K562 treated with DMSO at 1 percent for 24 hours (cell line): ENCODE results near the gene TTC17. TPM values are rescaled to one million over a fixed set of nuclear protein-coding genes. Genes with fewer than 3 reads are reported as not detected.

Experiments used
- total RNA-seq: library from RNA; unstranded; fragments of 300-600 nt; gene quantifications from 2 replicates; pipeline ENCODE4 v1.2.3, GENCODE V29; 2022; ENCODE audit warnings: low read depth; ENCODE audit not compliant: insufficient read depth

Gene TTC17, protein sequence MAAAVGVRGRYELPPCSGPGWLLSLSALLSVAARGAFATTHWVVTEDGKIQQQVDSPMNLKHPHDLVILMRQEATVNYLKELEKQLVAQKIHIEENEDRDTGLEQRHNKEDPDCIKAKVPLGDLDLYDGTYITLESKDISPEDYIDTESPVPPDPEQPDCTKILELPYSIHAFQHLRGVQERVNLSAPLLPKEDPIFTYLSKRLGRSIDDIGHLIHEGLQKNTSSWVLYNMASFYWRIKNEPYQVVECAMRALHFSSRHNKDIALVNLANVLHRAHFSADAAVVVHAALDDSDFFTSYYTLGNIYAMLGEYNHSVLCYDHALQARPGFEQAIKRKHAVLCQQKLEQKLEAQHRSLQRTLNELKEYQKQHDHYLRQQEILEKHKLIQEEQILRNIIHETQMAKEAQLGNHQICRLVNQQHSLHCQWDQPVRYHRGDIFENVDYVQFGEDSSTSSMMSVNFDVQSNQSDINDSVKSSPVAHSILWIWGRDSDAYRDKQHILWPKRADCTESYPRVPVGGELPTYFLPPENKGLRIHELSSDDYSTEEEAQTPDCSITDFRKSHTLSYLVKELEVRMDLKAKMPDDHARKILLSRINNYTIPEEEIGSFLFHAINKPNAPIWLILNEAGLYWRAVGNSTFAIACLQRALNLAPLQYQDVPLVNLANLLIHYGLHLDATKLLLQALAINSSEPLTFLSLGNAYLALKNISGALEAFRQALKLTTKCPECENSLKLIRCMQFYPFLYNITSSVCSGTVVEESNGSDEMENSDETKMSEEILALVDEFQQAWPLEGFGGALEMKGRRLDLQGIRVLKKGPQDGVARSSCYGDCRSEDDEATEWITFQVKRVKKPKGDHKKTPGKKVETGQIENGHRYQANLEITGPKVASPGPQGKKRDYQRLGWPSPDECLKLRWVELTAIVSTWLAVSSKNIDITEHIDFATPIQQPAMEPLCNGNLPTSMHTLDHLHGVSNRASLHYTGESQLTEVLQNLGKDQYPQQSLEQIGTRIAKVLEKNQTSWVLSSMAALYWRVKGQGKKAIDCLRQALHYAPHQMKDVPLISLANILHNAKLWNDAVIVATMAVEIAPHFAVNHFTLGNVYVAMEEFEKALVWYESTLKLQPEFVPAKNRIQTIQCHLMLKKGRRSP
- total RNA-seq: 29.6 and 36.5 TPM in 2 replicates

GRCh38 chr11:43358801-43359421, at the start of gene TTC17:
TSS of gene TTC17 (plus strand) at chr11:43358920. CDS start at chr11:43358955, 35 bp downstream.

GRCh38 chr11:43311791-43312607, 46.7 kb upstream of the TTC17 start, which contains the start of gene API5:
TSS of gene API5 (plus strand) at chr11:43311996. CDS start at chr11:43312128, 132 bp downstream.

Other genes with a start within 250 kb of the TTC17 start
- gene API5, start 46.9 kb upstream of the TTC17 start, total RNA-seq: 45.0 and 52.3 TPM in 2 replicates